HL-60 (cell line): Measurements from ENCODE around the gene CRISP2.

Source experiments
- CTCF ChIP-seq: IDR thresholded peaks from one replicate; pipeline ENCODE4 v1.5.1; 2011; ENCODE audit warnings: low read length, control low read depth, inconsistent platforms; ENCODE audit not compliant: insufficient read depth
- GABPA ChIP-seq: IDR thresholded peaks from 2 replicates; pipeline ENCODE4 v1.6.1; 2012; ENCODE audit warnings: low read depth
- POLR2AphosphoS5 ChIP-seq: IDR thresholded peaks from 2 replicates; pipeline ENCODE4 v1.6.1; 2012; ENCODE audit warnings: low read depth
- REST ChIP-seq: IDR thresholded peaks from 2 replicates; pipeline ENCODE4 v1.6.1; 2012; ENCODE audit warnings: low read depth; ENCODE audit not compliant: insufficient replicate concordance

- TF ChIP-seq GABPA: no peak
- no peak for TF ChIP-seq CTCF
- no peak for TF ChIP-seq REST
- no peak for TF ChIP-seq POLR2AphosphoS5
Measured at GRCh38 chr6:49645139-49645538, 68.2 kb downstream of the CRISP2 start.
